A549 (cell line): ENCODE measurements around the gene AGR3.

Experiments used
- CBX2 ChIP-seq: fragments of 200-600 bp; sonication (generic); IDR thresholded peaks from 2 replicates; pipeline ENCODE4 v1.6.1; 2016; ENCODE audit warnings: low read depth, mild to moderate bottlenecking, borderline replicate concordance
- CEBPB ChIP-seq, 2 experiments: fragments of >200 bp in 1 of 2; sonication (Bioruptor Twin) in 1 of 2; formaldehyde crosslinking in 1 of 2; IDR thresholded peaks; 2 replicates each; pipeline ENCODE4 v1.6.1; 2012 to 2016
- CHD2 ChIP-seq: fragments of 150-350 bp; IDR thresholded peaks from 2 replicates; pipeline ENCODE4 v1.6.1; 2014; ENCODE audit warnings: low read length; ENCODE audit not compliant: partially characterized antibody
- E2F6 ChIP-seq: IDR thresholded peaks from 2 replicates; pipeline ENCODE4 v1.6.1; 2012; ENCODE audit warnings: low read depth, borderline replicate concordance
- ESRRA ChIP-seq: fragments of 150-350 bp; IDR thresholded peaks from 2 replicates; pipeline ENCODE4 v1.6.1; 2014; ENCODE audit warnings: mild to moderate bottlenecking, low read length, borderline replicate concordance
- FOSL2 ChIP-seq, 2 experiments: fragments of 450-650 bp in 1 of 2; fragments of >200 bp in 1 of 2; sonication (Bioruptor Twin) in 1 of 2; formaldehyde crosslinking; IDR thresholded peaks; 2 replicates each; pipeline versions ENCODE4 v1.5.0 to v1.6.1; 2016 to 2020; ENCODE audit warnings: mild to moderate bottlenecking in 1 of 2, moderate library complexity in 1 of 2
- HOXA7 ChIP-seq: fragments of 250-450 bp; sonication (Bioruptor Pico); IDR thresholded peaks from 2 replicates; pipeline ENCODE4 v1.5.0; 2020; ENCODE audit warnings: mild to moderate bottlenecking, moderate library complexity
- KDM1A ChIP-seq: fragments of 200-600 bp; sonication (generic); IDR thresholded peaks from 2 replicates; pipeline ENCODE4 v1.6.1; 2016; ENCODE audit warnings: low read depth, mild to moderate bottlenecking
- POLR2A ChIP-seq: IDR thresholded peaks from 2 replicates; pipeline ENCODE4 v1.6.1; 2012; ENCODE audit warnings: mild to moderate bottlenecking, low read length
- REST ChIP-seq: fragments of 200-600 bp; sonication (generic); IDR thresholded peaks from 2 replicates; pipeline ENCODE4 v1.6.1; 2016; ENCODE audit warnings: antibody characterized with exemption, mild to moderate bottlenecking, moderate library complexity
- RFX5 ChIP-seq: fragments of 450-650 bp; IDR thresholded peaks from 2 replicates; pipeline ENCODE4 v1.7.1; 2014; ENCODE audit warnings: antibody characterized with exemption, mild to moderate bottlenecking, moderate library complexity
- TF ChIP-seq, protein P1 (sequence below): fragments of >200 bp; sonication (Bioruptor Twin); formaldehyde crosslinking; IDR thresholded peaks from 3 replicates; pipeline ENCODE4 v1.5.1; 2016
- TF ChIP-seq, protein P2 (sequence below): IDR thresholded peaks from 2 replicates; pipeline ENCODE4 v1.6.1; 2012
- TF ChIP-seq, protein P3 (sequence below): IDR thresholded peaks from 2 replicates; pipeline ENCODE4 v1.6.1; 2012

GRCh38 chr7:16851829-16852228 lies 30.0 kb downstream of the AGR3 start:
- TF ChIP-seq, protein P1, sequence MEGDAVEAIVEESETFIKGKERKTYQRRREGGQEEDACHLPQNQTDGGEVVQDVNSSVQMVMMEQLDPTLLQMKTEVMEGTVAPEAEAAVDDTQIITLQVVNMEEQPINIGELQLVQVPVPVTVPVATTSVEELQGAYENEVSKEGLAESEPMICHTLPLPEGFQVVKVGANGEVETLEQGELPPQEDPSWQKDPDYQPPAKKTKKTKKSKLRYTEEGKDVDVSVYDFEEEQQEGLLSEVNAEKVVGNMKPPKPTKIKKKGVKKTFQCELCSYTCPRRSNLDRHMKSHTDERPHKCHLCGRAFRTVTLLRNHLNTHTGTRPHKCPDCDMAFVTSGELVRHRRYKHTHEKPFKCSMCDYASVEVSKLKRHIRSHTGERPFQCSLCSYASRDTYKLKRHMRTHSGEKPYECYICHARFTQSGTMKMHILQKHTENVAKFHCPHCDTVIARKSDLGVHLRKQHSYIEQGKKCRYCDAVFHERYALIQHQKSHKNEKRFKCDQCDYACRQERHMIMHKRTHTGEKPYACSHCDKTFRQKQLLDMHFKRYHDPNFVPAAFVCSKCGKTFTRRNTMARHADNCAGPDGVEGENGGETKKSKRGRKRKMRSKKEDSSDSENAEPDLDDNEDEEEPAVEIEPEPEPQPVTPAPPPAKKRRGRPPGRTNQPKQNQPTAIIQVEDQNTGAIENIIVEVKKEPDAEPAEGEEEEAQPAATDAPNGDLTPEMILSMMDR = no peak
- TF ChIP-seq POLR2A = no peak
- TF ChIP-seq CBX2 = no peak
- no peak for TF ChIP-seq ESRRA
- no peak for TF ChIP-seq RFX5
- TF ChIP-seq HOXA7 (CRISPR knock-in tag) = no peak
- TF ChIP-seq E2F6 = no peak
- no peak for TF ChIP-seq KDM1A
- TF ChIP-seq CHD2 = no peak
- TF ChIP-seq REST = no peak
- TF ChIP-seq FOSL2 (IDR thresholded peaks at IDR 0.05) = no peak
- no peak for TF ChIP-seq FOSL2 (CRISPR knock-in tag; IDR thresholded peaks at IDR 0.05)
- TF ChIP-seq, protein P2, sequence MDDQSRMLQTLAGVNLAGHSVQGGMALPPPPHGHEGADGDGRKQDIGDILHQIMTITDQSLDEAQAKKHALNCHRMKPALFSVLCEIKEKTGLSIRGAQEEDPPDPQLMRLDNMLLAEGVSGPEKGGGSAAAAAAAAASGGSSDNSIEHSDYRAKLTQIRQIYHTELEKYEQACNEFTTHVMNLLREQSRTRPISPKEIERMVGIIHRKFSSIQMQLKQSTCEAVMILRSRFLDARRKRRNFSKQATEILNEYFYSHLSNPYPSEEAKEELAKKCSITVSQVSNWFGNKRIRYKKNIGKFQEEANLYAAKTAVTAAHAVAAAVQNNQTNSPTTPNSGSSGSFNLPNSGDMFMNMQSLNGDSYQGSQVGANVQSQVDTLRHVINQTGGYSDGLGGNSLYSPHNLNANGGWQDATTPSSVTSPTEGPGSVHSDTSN = no peak
- TF ChIP-seq, protein P3, sequence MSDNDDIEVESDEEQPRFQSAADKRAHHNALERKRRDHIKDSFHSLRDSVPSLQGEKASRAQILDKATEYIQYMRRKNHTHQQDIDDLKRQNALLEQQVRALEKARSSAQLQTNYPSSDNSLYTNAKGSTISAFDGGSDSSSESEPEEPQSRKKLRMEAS = no peak
- no peak for TF ChIP-seq CEBPB (IDR thresholded peaks at IDR 0.05)
